ENCODE measurements around the gene PDGFRB. TPM values are rescaled to one million over a fixed set of nuclear protein-coding genes. Genes with fewer than 3 reads are reported as not detected.

Gene PDGFRB
- total RNA-seq, 1 experiment from 2014 or later, result not detected

DNA sequence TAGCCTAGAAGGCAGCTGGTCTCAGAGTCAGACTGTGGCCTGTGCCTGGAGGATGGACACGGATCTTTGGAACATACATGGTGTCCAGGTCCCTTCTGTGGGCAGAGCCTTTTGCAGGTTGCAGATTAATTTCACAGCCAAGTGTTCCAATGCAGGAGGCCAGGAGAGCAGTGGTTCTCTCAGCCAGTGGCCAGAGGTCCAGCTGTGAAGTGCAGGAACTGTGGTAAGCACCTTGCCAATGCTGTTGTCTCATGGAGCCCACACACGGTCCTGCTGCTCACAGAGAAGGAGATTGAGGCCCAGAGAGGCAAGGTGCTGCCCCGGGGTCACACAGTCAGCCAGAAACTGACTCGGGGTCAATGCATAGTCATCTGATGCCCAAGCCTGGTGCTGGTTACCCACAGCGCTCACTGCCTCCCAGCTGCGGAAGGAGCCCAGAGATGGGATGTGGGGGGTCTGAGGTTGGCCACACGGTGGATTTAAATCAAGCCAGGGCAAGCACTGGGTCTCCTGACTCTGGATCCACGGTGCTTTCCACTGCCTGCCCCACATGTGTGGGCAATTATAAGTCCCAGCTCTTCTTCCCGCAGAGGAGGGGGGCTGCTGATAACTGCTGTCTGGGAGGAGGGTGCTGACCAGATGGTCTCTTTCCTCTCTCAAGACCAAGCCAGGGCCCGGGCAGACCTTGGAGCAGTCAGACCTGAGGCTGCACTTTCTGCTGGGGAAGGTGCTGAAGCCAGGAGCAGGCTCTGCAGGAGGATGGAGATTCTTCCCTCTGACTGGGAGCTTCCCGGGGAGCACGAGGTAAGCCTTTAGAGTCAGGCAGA is 2.8 kb downstream of the PDGFRB start:
- H3K36me3 ChIP-seq (ENCODE audit: insufficient read depth, low read length), result no peaks in the 10 kb centered on the region
- no peak overlapping the region for H3K9ac ChIP-seq (ENCODE audit: low read length)
- no peak for DNase-seq
- no peak overlapping the region for H2AFZ ChIP-seq (ENCODE audit: low read length)
- no peaks in the 10 kb centered on the region for H3K79me2 ChIP-seq (ENCODE audit: low read length)
- H4K20me1 ChIP-seq (ENCODE audit: insufficient read depth, low read depth, low read length), result peaks cover 9% of the 10 kb centered on the region; the same call in 1 of the 2 replicates
- H3K4me3 ChIP-seq (ENCODE audit: low read length), result no peak overlapping the region
- no peak overlapping the region for H3K27ac ChIP-seq (ENCODE audit: low read length)
- H3K4me1 ChIP-seq (ENCODE audit: low read length), result peaks cover 11% of the 10 kb centered on the region
- no peak overlapping the region for H3K4me2 ChIP-seq (ENCODE audit: low read depth, low read length, poor library complexity, severe bottlenecking)
- no peaks in the 10 kb centered on the region for H3K27me3 ChIP-seq (ENCODE audit: low read length)
- no peaks in the 10 kb centered on the region for H3K9me2 ChIP-seq (replicated peaks; ENCODE audit: insufficient read depth, low read length)
- H3K9me3 ChIP-seq (ENCODE audit: low read length), result no peaks in the 10 kb centered on the region

DNA sequence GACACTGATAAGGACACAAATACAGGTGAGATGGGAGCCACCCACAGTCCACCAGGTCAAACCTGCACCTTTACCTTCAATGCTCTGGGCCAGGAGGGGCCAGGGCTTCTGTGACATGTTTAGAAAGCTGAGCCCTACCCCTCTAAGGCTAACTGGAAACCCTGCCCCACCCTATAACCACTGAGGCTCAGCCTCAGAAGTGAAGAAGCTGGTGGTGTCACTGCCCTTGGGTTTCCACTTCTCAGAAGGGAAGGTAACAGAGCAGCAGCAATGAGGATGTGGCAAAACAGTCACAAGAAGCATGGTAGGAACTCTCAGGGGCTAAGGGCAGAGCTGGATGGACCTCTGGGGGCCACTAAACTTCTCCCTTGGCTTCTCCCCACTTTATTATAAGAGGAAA is 6.0 kb downstream of the PDGFRB start:
- Histone ChIP-seq H2AFZ (ENCODE audit: low read length) (no peak overlapping the region), H3K9me2 (replicated peaks; ENCODE audit: insufficient read depth, low read length) (no peaks in the 10 kb centered on the region), H3K27me3 (ENCODE audit: low read length) (no peaks in the 10 kb centered on the region), H4K20me1 (ENCODE audit: insufficient read depth, low read depth, low read length) (peaks cover 4% of the 10 kb centered on the region; the same call in 1 of the 2 replicates), H3K27ac (ENCODE audit: low read length) (no peak overlapping the region), H3K9me3 (ENCODE audit: low read length) (no peaks in the 10 kb centered on the region), H3K4me3 (ENCODE audit: low read length) (no peak overlapping the region), H3K4me2 (ENCODE audit: low read depth, low read length, poor library complexity, severe bottlenecking) (no peak overlapping the region), H3K36me3 (ENCODE audit: insufficient read depth, low read length) (no peaks in the 10 kb centered on the region), H3K79me2 (ENCODE audit: low read length) (no peaks in the 10 kb centered on the region), H3K4me1 (ENCODE audit: low read length) (peaks cover 4% of the 10 kb centered on the region), H3K9ac (ENCODE audit: low read length) (no peak overlapping the region)
- DNase-seq, result no peak

DNA sequence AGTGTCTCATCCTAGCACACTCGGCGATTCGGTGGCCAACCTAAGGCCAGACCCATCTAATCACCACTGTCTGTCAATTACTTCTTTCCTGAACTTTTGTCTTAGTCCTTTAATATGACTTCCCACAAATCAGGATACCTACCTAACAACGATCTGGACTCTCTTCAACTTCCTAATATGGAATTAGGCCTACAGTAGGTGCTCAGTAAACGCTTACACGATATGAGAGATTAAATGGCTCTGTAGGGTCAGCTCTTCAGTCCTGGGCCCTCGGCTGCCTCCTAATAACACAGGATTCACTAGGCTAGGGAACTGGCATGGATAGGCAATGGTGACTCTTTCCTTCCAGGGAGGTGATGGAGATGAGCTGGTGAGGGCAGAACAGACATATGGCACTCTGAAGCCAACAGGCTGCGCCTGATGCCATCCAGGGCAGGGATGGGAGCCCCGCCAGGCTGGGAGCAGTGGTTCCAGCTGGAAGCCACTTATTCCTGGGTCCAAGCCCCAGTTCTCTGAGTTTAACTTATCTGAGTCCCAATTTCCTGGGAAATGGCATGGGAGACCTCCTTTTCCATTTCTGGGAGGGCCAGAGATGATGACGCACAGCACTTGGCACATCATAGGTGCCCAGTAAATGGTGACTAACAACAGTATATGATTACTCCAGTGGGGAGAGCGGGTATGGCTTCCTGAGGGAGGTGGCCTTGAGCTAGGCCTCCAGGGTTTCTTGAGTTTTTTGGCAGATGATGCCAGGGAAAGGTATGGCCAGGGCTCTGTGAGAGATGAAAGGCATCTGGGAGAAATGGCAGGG is 7.3 kb downstream of the PDGFRB start:
- Histone ChIP-seq H3K4me2 (ENCODE audit: low read depth, low read length, poor library complexity, severe bottlenecking) (no peak overlapping the region), H3K9me2 (replicated peaks; ENCODE audit: insufficient read depth, low read length) (no peaks in the 10 kb centered on the region), H3K36me3 (ENCODE audit: insufficient read depth, low read length) (no peaks in the 10 kb centered on the region), H3K79me2 (ENCODE audit: low read length) (no peaks in the 10 kb centered on the region), H4K20me1 (ENCODE audit: insufficient read depth, low read depth, low read length) (no peaks in the 10 kb centered on the region), H3K4me3 (ENCODE audit: low read length) (no peak overlapping the region), H3K27me3 (ENCODE audit: low read length) (no peaks in the 10 kb centered on the region), H3K9ac (ENCODE audit: low read length) (no peak overlapping the region), H3K27ac (ENCODE audit: low read length) (no peak overlapping the region), H2AFZ (ENCODE audit: low read length) (no peak overlapping the region), H3K9me3 (ENCODE audit: low read length) (no peaks in the 10 kb centered on the region), H3K4me1 (ENCODE audit: low read length) (no peaks in the 10 kb centered on the region)
- no peak for DNase-seq

DNA sequence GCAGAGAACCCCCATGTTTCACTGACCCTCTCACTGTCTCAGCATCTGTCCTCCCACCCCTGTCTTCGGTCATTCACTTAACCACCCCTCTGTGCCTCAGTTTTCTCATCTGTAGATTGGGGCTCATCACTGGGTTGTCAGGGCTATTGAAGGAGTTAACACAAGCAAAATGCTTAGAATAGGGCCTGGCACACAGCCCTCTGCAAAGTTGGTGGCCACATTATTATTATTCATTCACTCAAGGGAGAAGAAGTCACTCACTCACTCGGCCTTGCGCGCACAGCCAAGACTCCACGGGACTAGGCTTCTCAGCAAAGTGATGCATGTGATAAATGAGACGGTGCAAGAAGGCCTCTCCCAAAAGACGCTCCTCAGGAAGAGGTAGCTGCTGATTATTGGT is 8.0 kb downstream of the PDGFRB start:
- no peaks in the 10 kb centered on the region for H3K9me2 ChIP-seq (replicated peaks; ENCODE audit: insufficient read depth, low read length)
- H2AFZ ChIP-seq (ENCODE audit: low read length), result no peak overlapping the region

DNA sequence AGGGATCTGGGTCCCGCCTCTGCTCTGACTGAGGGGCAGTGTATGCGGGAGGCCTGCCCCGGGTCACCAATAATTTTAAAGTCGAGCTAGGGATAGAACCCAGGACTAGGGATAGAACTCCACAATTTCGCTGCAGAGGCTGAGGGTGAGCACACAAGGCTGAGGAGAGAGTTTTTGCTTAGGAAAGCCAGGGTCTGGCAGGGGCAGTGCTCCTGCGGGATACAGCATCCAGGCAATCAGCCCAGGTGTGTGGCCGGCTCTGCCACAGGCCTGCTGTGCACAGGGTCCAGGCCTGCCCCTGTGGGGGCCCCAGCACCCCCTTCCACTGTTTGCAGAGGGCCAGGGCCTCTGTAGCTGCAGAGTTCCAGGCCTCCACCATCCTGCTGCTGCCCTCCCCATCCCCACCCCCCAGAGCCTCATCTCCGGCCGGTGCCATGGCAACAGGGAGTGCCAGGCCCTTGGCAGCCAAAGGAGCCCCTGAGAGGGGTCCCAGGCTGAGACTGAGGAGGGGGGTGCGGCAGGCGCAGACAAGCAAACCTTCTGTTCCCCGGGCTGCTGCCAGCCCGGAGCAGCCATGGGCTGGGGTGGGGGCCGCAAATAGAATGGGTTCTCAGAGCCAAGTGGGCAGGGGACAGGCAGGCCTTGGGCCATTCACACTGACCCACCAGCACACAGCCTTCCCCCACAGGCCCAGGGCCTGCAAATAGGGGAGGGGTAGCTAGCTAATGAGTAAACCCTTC is 8.6 kb downstream of the PDGFRB start:
- Histone ChIP-seq H3K9ac (ENCODE audit: low read length) (no peak overlapping the region), H2AFZ (ENCODE audit: low read length) (no peak overlapping the region), H3K4me2 (ENCODE audit: low read depth, low read length, poor library complexity, severe bottlenecking) (no peak overlapping the region), H3K9me3 (ENCODE audit: low read length) (no peaks in the 10 kb centered on the region), H3K4me1 (ENCODE audit: low read length) (no peaks in the 10 kb centered on the region), H3K4me3 (ENCODE audit: low read length) (no peak overlapping the region), H3K9me2 (replicated peaks; ENCODE audit: insufficient read depth, low read length) (no peaks in the 10 kb centered on the region), H4K20me1 (ENCODE audit: insufficient read depth, low read depth, low read length) (no peaks in the 10 kb centered on the region), H3K79me2 (ENCODE audit: low read length) (no peaks in the 10 kb centered on the region), H3K36me3 (ENCODE audit: insufficient read depth, low read length) (no peaks in the 10 kb centered on the region), H3K27ac (ENCODE audit: low read length) (no peak overlapping the region), H3K27me3 (ENCODE audit: low read length) (no peaks in the 10 kb centered on the region)
- DNase-seq, result no peak

More for the DNA sequence above, 8.0 kb downstream of the PDGFRB start:
- DNase-seq, result no peak
- Histone ChIP-seq H3K4me2 (ENCODE audit: low read depth, low read length, poor library complexity, severe bottlenecking) (no peak overlapping the region), H3K27ac (ENCODE audit: low read length) (no peak overlapping the region), H3K4me3 (ENCODE audit: low read length) (no peak overlapping the region), H3K9me3 (ENCODE audit: low read length) (no peaks in the 10 kb centered on the region), H3K9ac (ENCODE audit: low read length) (no peak overlapping the region), H3K27me3 (ENCODE audit: low read length) (no peaks in the 10 kb centered on the region), H3K36me3 (ENCODE audit: insufficient read depth, low read length) (no peaks in the 10 kb centered on the region), H3K79me2 (ENCODE audit: low read length) (no peaks in the 10 kb centered on the region), H4K20me1 (ENCODE audit: insufficient read depth, low read depth, low read length) (no peaks in the 10 kb centered on the region), H3K4me1 (ENCODE audit: low read length) (no peaks in the 10 kb centered on the region)

DNA sequence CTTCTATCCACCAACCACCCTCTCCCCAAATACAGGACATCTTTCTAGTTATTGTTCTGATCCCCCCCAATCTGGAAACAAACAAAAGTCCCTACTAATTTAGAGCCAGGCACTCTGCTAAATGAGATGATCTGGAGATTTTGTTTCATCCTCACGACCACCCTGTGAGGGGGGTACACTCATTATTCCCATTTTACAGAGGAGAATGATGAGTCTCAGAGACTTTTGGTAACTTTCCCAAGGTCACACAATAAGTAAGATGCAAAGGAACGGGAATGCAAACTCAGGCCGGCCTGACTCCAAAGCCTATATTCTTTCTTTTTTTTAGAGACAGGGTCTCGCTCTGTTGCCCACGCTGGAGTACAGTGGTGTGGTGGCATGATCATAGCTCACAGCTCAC is 9.4 kb downstream of the PDGFRB start:
- Histone ChIP-seq H3K9me3 (ENCODE audit: low read length) (no peaks in the 10 kb centered on the region), H3K4me3 (ENCODE audit: low read length) (no peak overlapping the region), H3K4me1 (ENCODE audit: low read length) (no peaks in the 10 kb centered on the region), H2AFZ (ENCODE audit: low read length) (no peak overlapping the region), H4K20me1 (ENCODE audit: insufficient read depth, low read depth, low read length) (no peaks in the 10 kb centered on the region), H3K27ac (ENCODE audit: low read length) (no peak overlapping the region), H3K9me2 (replicated peaks; ENCODE audit: insufficient read depth, low read length) (no peaks in the 10 kb centered on the region), H3K4me2 (ENCODE audit: low read depth, low read length, poor library complexity, severe bottlenecking) (no peak overlapping the region), H3K9ac (ENCODE audit: low read length) (no peak overlapping the region), H3K36me3 (ENCODE audit: insufficient read depth, low read length) (no peaks in the 10 kb centered on the region), H3K27me3 (ENCODE audit: low read length) (no peaks in the 10 kb centered on the region), H3K79me2 (ENCODE audit: low read length) (no peaks in the 10 kb centered on the region)
- no peak for DNase-seq

DNA sequence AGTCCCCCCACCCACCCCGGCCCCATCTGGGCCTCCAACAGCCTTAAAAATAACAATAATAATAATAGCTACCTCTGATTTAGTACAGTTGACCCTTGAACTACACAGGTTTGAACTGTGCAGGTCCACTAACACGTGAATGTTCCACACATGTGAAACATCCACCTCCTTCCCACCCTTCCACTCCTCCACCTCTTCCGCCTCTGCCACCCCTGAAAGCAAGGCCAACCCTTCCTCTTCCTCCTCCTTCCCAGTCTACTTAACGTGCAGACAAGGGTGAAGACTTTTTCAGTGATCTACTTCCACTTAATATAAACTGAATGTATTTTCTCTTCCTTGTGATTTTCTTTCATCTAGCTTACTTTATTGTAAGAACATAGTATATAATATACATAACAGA is 10.8 kb downstream of the PDGFRB start:
- no peak for DNase-seq
- Histone ChIP-seq H3K4me1 (ENCODE audit: low read length) (no peaks in the 10 kb centered on the region), H3K79me2 (ENCODE audit: low read length) (no peaks in the 10 kb centered on the region), H4K20me1 (ENCODE audit: insufficient read depth, low read depth, low read length) (no peaks in the 10 kb centered on the region), H3K4me2 (ENCODE audit: low read depth, low read length, poor library complexity, severe bottlenecking) (no peak overlapping the region), H2AFZ (ENCODE audit: low read length) (no peak overlapping the region), H3K27me3 (ENCODE audit: low read length) (no peaks in the 10 kb centered on the region), H3K4me3 (ENCODE audit: low read length) (no peak overlapping the region), H3K9me3 (ENCODE audit: low read length) (no peaks in the 10 kb centered on the region), H3K27ac (ENCODE audit: low read length) (no peak overlapping the region), H3K9ac (ENCODE audit: low read length) (no peak overlapping the region), H3K36me3 (ENCODE audit: insufficient read depth, low read length) (no peaks in the 10 kb centered on the region), H3K9me2 (replicated peaks; ENCODE audit: insufficient read depth, low read length) (no peaks in the 10 kb centered on the region)

DNA sequence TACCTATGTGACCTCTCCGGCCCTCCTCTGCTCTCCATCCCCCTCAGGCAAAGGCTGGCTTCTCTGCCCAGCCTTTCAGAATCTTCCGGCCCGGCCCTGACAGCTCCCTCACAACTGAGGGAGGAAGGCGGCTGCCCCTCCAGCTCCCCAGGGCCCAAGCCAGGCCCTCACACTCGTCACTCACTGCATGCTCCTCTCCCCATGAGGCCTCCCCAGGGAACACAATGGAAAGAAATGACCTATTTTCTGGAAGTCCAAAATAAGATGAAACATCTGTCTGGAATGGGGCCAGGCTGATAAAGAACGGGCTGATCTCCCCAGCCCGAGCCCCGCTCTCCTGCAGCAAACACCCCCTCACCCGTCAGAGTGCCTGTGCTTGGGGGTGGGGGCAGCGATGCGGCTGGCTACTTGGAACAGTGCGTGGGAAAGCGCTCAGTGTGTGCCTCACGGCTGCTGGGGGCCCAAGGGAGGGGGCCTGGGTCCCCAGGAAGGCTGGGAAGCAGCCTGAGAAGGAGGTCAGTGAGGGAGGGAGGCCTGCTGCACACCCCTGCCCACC is 11.3 kb downstream of the PDGFRB start:
- H3K27me3 ChIP-seq (ENCODE audit: low read length), result no peaks in the 10 kb centered on the region
- H3K9me3 ChIP-seq (ENCODE audit: low read length), result no peaks in the 10 kb centered on the region
- no peak overlapping the region for H3K4me3 ChIP-seq (ENCODE audit: low read length)
- no peak overlapping the region for H2AFZ ChIP-seq (ENCODE audit: low read length)
- H3K9ac ChIP-seq (ENCODE audit: low read length), result no peak overlapping the region
- no peak overlapping the region for H3K4me2 ChIP-seq (ENCODE audit: low read depth, low read length, poor library complexity, severe bottlenecking)
- no peaks in the 10 kb centered on the region for H3K4me1 ChIP-seq (ENCODE audit: low read length)
- H4K20me1 ChIP-seq (ENCODE audit: insufficient read depth, low read depth, low read length), result no peaks in the 10 kb centered on the region
- H3K79me2 ChIP-seq (ENCODE audit: low read length), result no peaks in the 10 kb centered on the region
- no peaks in the 10 kb centered on the region for H3K36me3 ChIP-seq (ENCODE audit: insufficient read depth, low read length)
- no peak for DNase-seq
- no peaks in the 10 kb centered on the region for H3K9me2 ChIP-seq (replicated peaks; ENCODE audit: insufficient read depth, low read length)
- H3K27ac ChIP-seq (ENCODE audit: low read length), result no peak overlapping the region
